ENCODE data around the gene ARRDC4. TPM values are rescaled to one million over a fixed set of nuclear protein-coding genes. Genes with fewer than 3 reads are reported as not detected.
A peak's percentile ranks its signal among the peaks of the same experiment; 100 is the strongest.

The ARRDC4 gene
- total and polyA plus RNA-seq, 2 donors (not counting 3 experiments of a cell fraction or from before 2014, with no cell fraction given): 0.97 to 1.2 TPM

DNA sequence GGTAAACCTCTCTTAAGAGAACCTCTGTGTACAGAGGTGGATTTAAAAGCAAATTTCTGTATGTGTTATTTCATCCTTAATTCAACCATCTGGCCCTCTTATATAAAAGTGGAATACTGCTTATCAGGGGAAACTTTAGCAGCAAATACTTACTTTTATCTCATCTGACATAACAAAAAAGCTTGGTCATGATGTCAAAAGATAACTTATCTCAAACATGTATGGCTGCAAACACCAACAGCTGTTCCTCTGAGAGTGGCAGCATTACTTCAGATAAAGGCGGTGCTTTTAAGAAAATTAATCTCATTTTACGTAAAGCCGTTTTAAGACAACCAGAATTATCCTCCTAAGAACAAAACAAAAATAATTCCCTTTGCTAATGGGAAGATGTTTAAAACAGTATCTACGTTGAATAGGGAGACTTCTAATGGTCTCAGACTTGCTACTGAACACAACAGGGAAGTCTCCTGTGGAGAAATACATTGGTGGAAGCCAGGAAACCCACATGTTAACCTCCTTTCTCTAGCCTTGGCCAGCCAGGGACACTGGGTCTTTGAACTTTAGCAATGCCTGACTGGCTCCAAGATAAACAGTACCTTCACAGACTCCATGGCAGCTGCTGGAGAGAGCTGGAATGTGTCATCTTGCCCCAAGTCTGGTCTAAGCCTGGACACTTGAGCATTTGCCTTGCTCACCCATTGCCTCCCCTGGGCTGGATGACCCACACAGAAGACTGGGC lies 18.1 kb downstream of the ARRDC4 start:
- CTCF ChIA-PET: no interaction called here
- no peak for FAIRE-seq
- Histone ChIP-seq H3K36me3 (ENCODE audit: control insufficient read depth in 2 of 2, extremely low read depth in 1 of 2, insufficient read depth in 2 of 2, low read length in 2 of 2) (no peaks in the 10 kb centered on the region), H3K9me1 (replicated peaks; ENCODE audit: control insufficient read depth, extremely low read depth, insufficient read depth, low read length) (no peaks in the 10 kb centered on the region), H3K27ac (ENCODE audit: insufficient read depth, low read depth, low read length) (no peak overlapping the region), H3K79me2 (ENCODE audit: control insufficient read depth, insufficient read depth, low read length) (no peaks in the 10 kb centered on the region), H2AFZ (ENCODE audit: low read depth, low read length) (no peak overlapping the region), H4K20me1 (replicated peaks; ENCODE audit: control insufficient read depth, extremely low read depth, insufficient read depth, low read length) (no peaks in the 10 kb centered on the region), H3K4me3 (replicated peaks in 1 of 3; ENCODE audit: insufficient read depth in 1 of 3, low read depth in 1 of 3, low read length in 3 of 3) (no peak overlapping the region), H3K4me2 (ENCODE audit: insufficient read depth, low read length) (no peak overlapping the region), H3K27me3 (ENCODE audit: control insufficient read depth in 2 of 2, insufficient read depth in 2 of 2, low read length in 2 of 2) (no peaks in the 10 kb centered on the region), H3K9ac (replicated peaks; ENCODE audit: extremely low read depth, insufficient read depth, low read length) (no peak overlapping the region), H3K9me3 (replicated peaks; ENCODE audit: control insufficient read depth, insufficient read depth, low read length) (no peaks in the 10 kb centered on the region), H3K4me1 (ENCODE audit: control insufficient read depth, extremely low read depth, insufficient read depth, low read length) (peaks cover 7% of the 10 kb centered on the region)
- intact Hi-C loops (cut with micrococcal nuclease) (loop anchor here (2.0 kb wide), 1 partner anchor 14 kb away; no protein-coding TSS in a partner anchor), dilution Hi-C loops (cut with MboI; ENCODE audit: extremely low pct_ligation_motif_present, low sequenced_read_pairs) (no loop called here)
- peak; percentile 80 for DNase-seq (ENCODE audit: low read depth, low spot score)
- TF ChIP-seq, protein P1, sequence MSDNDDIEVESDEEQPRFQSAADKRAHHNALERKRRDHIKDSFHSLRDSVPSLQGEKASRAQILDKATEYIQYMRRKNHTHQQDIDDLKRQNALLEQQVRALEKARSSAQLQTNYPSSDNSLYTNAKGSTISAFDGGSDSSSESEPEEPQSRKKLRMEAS (IDR thresholded peaks at IDR 0.05; ENCODE audit: insufficient read depth, insufficient read length): no peak
- TF ChIP-seq GATA2 (IDR thresholded peaks at IDR 0.05; ENCODE audit: insufficient read depth, insufficient read length, low read depth, low read length): no peak
- no peak for TF ChIP-seq MYC (IDR thresholded peaks at IDR 0.05; ENCODE audit: low read depth, low read length)
- no peak for TF ChIP-seq EZH2 (IDR thresholded peaks at IDR 0.05; ENCODE audit: borderline replicate concordance, low read depth, low read length, severe bottlenecking)
- no peak for TF ChIP-seq POLR2AphosphoS5 (IDR thresholded peaks at IDR 0.05; ENCODE audit: insufficient read depth, low read depth, low read length)
- TF ChIP-seq POLR2A (IDR thresholded peaks at IDR 0.05; ENCODE audit: low read depth, low read length): no peak
- TF ChIP-seq, protein P2, sequence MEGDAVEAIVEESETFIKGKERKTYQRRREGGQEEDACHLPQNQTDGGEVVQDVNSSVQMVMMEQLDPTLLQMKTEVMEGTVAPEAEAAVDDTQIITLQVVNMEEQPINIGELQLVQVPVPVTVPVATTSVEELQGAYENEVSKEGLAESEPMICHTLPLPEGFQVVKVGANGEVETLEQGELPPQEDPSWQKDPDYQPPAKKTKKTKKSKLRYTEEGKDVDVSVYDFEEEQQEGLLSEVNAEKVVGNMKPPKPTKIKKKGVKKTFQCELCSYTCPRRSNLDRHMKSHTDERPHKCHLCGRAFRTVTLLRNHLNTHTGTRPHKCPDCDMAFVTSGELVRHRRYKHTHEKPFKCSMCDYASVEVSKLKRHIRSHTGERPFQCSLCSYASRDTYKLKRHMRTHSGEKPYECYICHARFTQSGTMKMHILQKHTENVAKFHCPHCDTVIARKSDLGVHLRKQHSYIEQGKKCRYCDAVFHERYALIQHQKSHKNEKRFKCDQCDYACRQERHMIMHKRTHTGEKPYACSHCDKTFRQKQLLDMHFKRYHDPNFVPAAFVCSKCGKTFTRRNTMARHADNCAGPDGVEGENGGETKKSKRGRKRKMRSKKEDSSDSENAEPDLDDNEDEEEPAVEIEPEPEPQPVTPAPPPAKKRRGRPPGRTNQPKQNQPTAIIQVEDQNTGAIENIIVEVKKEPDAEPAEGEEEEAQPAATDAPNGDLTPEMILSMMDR (IDR thresholded peaks at IDR 0.05; ENCODE audit: extremely low read depth in 1 of 2, insufficient read depth in 1 of 2, low read depth in 1 of 2, low read length in 2 of 2): no peak
- no peak for TF ChIP-seq FOS (IDR thresholded peaks at IDR 0.05; ENCODE audit: borderline replicate concordance, insufficient read depth, low read length)
- no peak for TF ChIP-seq JUN (IDR thresholded peaks at IDR 0.05; ENCODE audit: borderline replicate concordance, insufficient read depth, insufficient read length, low read depth)
- POLR2A ChIA-PET: no interaction called here
- no TSS peak for BruUV-seq (replicated peaks)
